Endodermal cell (in vitro differentiated cells): ENCODE data around the gene LARGE1. TPM values are rescaled to one million over a fixed set of nuclear protein-coding genes. Genes with fewer than 3 reads are reported as not detected.

ENCODE experiments used
- DNase-seq: peaks from one replicate; pipeline ENCODE4 v3.0.0-alpha.2; 2017
- H3K27ac ChIP-seq: 2 replicates; pipeline ENCODE4 v1.5.1; 2013; ENCODE audit warnings: mild to moderate bottlenecking, low read depth, low read length, moderate library complexity
- H3K27me3 ChIP-seq: 2 replicates; pipeline ENCODE4 v1.6.1; 2013; ENCODE audit warnings: mild to moderate bottlenecking, low read length, moderate library complexity; ENCODE audit not compliant: insufficient read depth, control insufficient read depth, poor library complexity, severe bottlenecking
- H3K36me3 ChIP-seq: 2 replicates; pipeline ENCODE4 v1.7.0; 2013; ENCODE audit warnings: mild to moderate bottlenecking, low read length, moderate library complexity; ENCODE audit not compliant: control insufficient read depth, insufficient read depth
- H3K4me1 ChIP-seq: one replicate; pipeline ENCODE4 v1.7.0; 2013; ENCODE audit warnings: low read length; ENCODE audit not compliant: control insufficient read depth, insufficient read depth
- H3K4me3 ChIP-seq: 2 replicates; pipeline ENCODE4 v1.5.1; 2013; ENCODE audit warnings: mild to moderate bottlenecking, low read length, moderate library complexity
- H3K9ac ChIP-seq: 2 replicates; pipeline ENCODE4 v1.6.1; 2013; ENCODE audit warnings: mild to moderate bottlenecking, low read length, moderate library complexity; ENCODE audit not compliant: poor library complexity, severe bottlenecking; ENCODE audit errors: extremely low read depth
- H3K9me3 ChIP-seq: 2 replicates; pipeline ENCODE4 v1.6.1; 2013; ENCODE audit warnings: mild to moderate bottlenecking, low read length, moderate library complexity; ENCODE audit not compliant: control insufficient read depth
- H3K27ac Mint-ChIP-seq: 2 replicates; pipeline ENCODE4 v1.8.0; 2020; ENCODE audit warnings: mixed read lengths
- H3K27me3 Mint-ChIP-seq: 2 replicates; pipeline ENCODE4 v1.8.0; 2021; ENCODE audit warnings: mild to moderate bottlenecking, mixed read lengths; ENCODE audit not compliant: insufficient read depth
- H3K36me3 Mint-ChIP-seq: 2 replicates; pipeline ENCODE4 v1.8.0; 2020; ENCODE audit warnings: low read depth, mixed read lengths
- H3K4me1 Mint-ChIP-seq: 2 replicates; pipeline ENCODE4 v1.8.0; 2020; ENCODE audit warnings: mixed read lengths
- H3K4me3 Mint-ChIP-seq: 2 replicates; pipeline ENCODE4 v1.8.0; 2020; ENCODE audit warnings: mild to moderate bottlenecking, moderate library complexity, mixed read lengths
- H3K9me3 Mint-ChIP-seq: 2 replicates; pipeline ENCODE4 v1.8.0; 2020; ENCODE audit warnings: mild to moderate bottlenecking, mixed read lengths
- WGBS, 2 experiments: methylation state at CpG; one replicate each; pipeline versions ENCODE4 v1.1.5 to v1.1.7; 2013; ENCODE audit warnings: missing lambda C conversion rate in 2 of 2, mixed read lengths in 1 of 2; ENCODE audit not compliant: insufficient coverage in 1 of 2, insufficient read length in 1 of 2; 5-methylcytosine and 5-hydroxymethylcytosine counted together
- total RNA-seq, 2 donors: library from RNA; stranded (reverse); fragmentation: NEBNext Ultra II Directional in 1 of 2; extraction: Animal tissue kit (Norgen Biotek cat#: 25700) in 1 of 2; gene quantifications; 2 replicates in 1 of 2; 3 replicates in 1 of 2; pipeline ENCODE4 v1.2.1, GENCODE V29; 2021
- TF ChIP-seq, protein P1 (sequence below): fragments of 200-600 bp; sonication (generic); conservative IDR thresholded peaks from 2 replicates; pipeline ENCODE4 v1.5.0; 2021; ENCODE audit warnings: antibody characterized with exemption, mild to moderate bottlenecking

Gene LARGE1
- total RNA-seq, 2 donors from 2014 or later, result 17.5 to 24.3 TPM

DNA sequence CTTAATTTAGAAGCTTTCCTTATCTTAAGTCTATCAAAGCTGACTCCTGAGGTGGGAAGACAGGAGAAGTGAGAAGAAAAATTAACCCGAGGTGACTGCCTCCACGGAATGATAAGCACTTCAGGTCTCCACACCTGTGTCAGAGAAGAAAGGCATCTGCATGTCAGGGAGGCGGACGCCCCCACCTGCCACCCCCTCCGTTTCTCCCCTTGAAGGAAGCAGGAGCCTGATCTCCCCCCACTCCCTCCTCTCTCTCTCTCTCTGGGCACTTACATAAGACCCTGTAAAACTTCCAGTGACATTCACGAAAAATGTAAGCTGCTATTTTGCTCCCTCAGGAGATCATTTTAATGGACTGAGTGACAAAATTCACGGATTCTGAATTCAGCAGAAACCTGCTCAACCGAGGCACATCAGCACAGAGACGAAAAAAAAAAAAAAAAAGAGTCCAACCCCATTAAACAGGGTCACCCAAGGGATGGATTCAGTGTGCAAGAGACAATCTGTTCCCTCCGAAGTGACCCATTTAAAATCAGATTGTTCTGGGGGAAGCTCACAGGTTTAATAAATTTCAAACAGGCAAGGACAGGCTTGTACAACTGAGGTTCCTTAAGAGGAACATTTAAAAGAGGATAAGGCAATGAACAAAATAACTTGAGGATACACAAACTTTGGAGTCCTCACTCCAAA, 1.5 kb downstream of the LARGE1 start:
- Mint-ChIP-seq H3K27ac (no peak overlapping the region), H3K27me3 (peaks cover 62% of the 10 kb centered on the region), H3K4me1 (peaks cover 47% of the 10 kb centered on the region), H3K9me3 (no peaks in the 10 kb centered on the region), H3K4me3 (peak overlapping the region; percentile 69), H3K36me3 (no peaks in the 10 kb centered on the region)
- H3K36me3 ChIP-seq, result no peaks in the 10 kb centered on the region
- TF ChIP-seq, protein P1, sequence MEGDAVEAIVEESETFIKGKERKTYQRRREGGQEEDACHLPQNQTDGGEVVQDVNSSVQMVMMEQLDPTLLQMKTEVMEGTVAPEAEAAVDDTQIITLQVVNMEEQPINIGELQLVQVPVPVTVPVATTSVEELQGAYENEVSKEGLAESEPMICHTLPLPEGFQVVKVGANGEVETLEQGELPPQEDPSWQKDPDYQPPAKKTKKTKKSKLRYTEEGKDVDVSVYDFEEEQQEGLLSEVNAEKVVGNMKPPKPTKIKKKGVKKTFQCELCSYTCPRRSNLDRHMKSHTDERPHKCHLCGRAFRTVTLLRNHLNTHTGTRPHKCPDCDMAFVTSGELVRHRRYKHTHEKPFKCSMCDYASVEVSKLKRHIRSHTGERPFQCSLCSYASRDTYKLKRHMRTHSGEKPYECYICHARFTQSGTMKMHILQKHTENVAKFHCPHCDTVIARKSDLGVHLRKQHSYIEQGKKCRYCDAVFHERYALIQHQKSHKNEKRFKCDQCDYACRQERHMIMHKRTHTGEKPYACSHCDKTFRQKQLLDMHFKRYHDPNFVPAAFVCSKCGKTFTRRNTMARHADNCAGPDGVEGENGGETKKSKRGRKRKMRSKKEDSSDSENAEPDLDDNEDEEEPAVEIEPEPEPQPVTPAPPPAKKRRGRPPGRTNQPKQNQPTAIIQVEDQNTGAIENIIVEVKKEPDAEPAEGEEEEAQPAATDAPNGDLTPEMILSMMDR, result no peak
- H3K9ac ChIP-seq, result peak overlapping the region; percentile 39
- H3K27ac ChIP-seq, result no peak overlapping the region
- H3K4me3 ChIP-seq, result peak overlapping the region; percentile 91
- H3K4me1 ChIP-seq, result peaks cover 7% of the 10 kb centered on the region
- DNase-seq, result no peak
- WGBS, 2 experiments, result 4 to 5% methylated on average over 6 to 10 of the region's 10 CpGs
- H3K27me3 ChIP-seq, result peaks cover 48% of the 10 kb centered on the region
- no peaks in the 10 kb centered on the region for H3K9me3 ChIP-seq

DNA sequence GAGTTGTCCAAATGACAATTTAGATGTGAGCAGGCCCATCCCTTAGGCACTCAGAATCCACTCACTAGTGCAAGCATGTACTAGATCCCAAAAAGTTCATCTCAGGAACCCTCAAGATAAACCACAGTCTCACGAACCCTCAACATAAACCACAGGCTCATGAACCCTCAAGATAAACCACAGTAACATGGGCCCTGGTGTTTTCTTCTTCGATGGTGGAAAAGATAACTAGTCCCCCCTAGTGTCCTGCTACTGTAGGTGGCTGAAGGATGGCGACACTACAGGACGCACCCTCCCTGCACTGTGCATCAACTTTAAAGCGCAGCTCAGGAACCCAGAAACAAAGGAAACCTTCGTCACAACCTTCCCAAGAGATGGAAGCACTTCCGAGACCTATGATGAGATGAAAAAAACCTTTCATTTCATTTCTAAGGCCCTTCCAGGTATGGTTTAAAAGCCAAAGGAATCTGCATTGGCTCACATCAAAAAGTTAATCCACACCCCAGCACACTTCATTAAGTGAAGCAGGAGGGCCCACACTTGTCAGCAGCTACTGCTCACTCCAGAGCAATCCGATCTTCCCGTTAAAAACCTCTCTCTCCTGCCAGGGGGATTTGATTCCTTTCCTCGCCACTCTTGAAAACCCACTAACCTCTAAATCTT, 2.4 kb downstream of the LARGE1 start:
- WGBS, 2 experiments, result 26 to 27% methylated on average over 3 to 10 of the region's 10 CpGs
- Mint-ChIP-seq H3K4me1 (peaks cover 40% of the 10 kb centered on the region), H3K4me3 (peak overlapping the region; percentile 69), H3K9me3 (no peaks in the 10 kb centered on the region), H3K27ac (no peak overlapping the region), H3K36me3 (no peaks in the 10 kb centered on the region), H3K27me3 (peaks cover 54% of the 10 kb centered on the region)
- DNase-seq, result peak; percentile 62
- Histone ChIP-seq H3K27me3 (peaks cover 40% of the 10 kb centered on the region), H3K4me3 (peak overlapping the region; percentile 91), H3K36me3 (no peaks in the 10 kb centered on the region), H3K9me3 (no peaks in the 10 kb centered on the region), H3K9ac (no peak overlapping the region), H3K4me1 (peaks cover 7% of the 10 kb centered on the region), H3K27ac (no peak overlapping the region)
- TF ChIP-seq, protein P1, result peak; percentile 57

DNA sequence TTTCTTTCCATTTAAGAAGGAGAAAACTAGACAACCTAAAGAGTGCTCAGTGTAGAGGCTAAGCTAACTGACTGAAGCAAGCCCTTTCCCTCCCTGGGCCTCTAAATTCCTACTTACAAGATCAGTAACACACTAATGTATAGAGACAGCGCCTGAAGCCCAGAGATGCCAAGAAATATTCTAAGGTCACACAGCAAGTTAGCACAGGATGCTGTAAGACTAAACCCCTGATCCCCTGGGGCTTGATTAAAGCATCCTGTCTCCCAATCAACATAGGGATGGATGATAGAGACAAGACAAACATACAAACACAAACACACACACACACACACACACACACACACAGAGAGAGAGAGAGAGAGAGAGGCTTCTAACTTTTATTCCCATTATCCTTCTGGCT, 5.6 kb downstream of the LARGE1 start:
- Histone ChIP-seq H3K36me3 (peaks cover 12% of the 10 kb centered on the region), H3K27me3 (peaks cover 33% of the 10 kb centered on the region), H3K4me1 (peaks cover 7% of the 10 kb centered on the region), H3K27ac (no peak overlapping the region), H3K9me3 (no peaks in the 10 kb centered on the region), H3K4me3 (no peak overlapping the region), H3K9ac (no peak overlapping the region)
- Mint-ChIP-seq H3K4me1 (peaks cover 35% of the 10 kb centered on the region), H3K4me3 (no peak overlapping the region), H3K36me3 (peaks cover 2% of the 10 kb centered on the region), H3K27ac (no peak overlapping the region), H3K27me3 (peaks cover 68% of the 10 kb centered on the region), H3K9me3 (no peaks in the 10 kb centered on the region)
- TF ChIP-seq, protein P1, result no peak
- 68% methylated on average over 1 of the region's 1 CpG; no CpG with 5 or more reads in 1 of the 2 experiments for WGBS, 2 experiments
- DNase-seq, result no peak
